ENCODE data around the gene DMD.
A peak's percentile ranks its signal among the peaks of the same experiment; 100 is the strongest.

DNA sequence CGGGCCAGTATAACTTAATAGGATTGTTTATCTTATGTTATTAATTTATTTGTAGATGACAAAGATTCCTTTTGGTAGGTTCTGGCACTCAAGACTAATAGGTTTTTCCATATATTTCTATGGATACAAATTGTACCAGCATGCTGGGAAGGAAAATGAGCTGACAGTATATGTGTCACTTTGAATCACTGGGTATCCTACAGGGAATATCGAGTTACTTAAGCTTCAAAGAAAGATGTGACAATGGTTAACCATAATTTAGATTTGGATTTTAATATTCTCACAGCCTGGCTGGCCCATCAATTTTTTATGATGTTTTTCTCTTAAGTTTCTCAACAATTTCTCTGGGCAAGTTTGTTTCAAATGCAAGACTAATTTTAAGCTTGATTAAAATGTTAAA is 1640.7 kb downstream of the DMD start:
- TF ChIP-seq, protein P1, sequence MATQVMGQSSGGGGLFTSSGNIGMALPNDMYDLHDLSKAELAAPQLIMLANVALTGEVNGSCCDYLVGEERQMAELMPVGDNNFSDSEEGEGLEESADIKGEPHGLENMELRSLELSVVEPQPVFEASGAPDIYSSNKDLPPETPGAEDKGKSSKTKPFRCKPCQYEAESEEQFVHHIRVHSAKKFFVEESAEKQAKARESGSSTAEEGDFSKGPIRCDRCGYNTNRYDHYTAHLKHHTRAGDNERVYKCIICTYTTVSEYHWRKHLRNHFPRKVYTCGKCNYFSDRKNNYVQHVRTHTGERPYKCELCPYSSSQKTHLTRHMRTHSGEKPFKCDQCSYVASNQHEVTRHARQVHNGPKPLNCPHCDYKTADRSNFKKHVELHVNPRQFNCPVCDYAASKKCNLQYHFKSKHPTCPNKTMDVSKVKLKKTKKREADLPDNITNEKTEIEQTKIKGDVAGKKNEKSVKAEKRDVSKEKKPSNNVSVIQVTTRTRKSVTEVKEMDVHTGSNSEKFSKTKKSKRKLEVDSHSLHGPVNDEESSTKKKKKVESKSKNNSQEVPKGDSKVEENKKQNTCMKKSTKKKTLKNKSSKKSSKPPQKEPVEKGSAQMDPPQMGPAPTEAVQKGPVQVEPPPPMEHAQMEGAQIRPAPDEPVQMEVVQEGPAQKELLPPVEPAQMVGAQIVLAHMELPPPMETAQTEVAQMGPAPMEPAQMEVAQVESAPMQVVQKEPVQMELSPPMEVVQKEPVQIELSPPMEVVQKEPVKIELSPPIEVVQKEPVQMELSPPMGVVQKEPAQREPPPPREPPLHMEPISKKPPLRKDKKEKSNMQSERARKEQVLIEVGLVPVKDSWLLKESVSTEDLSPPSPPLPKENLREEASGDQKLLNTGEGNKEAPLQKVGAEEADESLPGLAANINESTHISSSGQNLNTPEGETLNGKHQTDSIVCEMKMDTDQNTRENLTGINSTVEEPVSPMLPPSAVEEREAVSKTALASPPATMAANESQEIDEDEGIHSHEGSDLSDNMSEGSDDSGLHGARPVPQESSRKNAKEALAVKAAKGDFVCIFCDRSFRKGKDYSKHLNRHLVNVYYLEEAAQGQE (IDR thresholded peaks at IDR 0.05; ENCODE audit: borderline replicate concordance) = peak; percentile 89
- TF ChIP-seq POLR2AphosphoS5 (IDR thresholded peaks at IDR 0.05) = peak; percentile 63
- TF ChIP-seq, protein P2, sequence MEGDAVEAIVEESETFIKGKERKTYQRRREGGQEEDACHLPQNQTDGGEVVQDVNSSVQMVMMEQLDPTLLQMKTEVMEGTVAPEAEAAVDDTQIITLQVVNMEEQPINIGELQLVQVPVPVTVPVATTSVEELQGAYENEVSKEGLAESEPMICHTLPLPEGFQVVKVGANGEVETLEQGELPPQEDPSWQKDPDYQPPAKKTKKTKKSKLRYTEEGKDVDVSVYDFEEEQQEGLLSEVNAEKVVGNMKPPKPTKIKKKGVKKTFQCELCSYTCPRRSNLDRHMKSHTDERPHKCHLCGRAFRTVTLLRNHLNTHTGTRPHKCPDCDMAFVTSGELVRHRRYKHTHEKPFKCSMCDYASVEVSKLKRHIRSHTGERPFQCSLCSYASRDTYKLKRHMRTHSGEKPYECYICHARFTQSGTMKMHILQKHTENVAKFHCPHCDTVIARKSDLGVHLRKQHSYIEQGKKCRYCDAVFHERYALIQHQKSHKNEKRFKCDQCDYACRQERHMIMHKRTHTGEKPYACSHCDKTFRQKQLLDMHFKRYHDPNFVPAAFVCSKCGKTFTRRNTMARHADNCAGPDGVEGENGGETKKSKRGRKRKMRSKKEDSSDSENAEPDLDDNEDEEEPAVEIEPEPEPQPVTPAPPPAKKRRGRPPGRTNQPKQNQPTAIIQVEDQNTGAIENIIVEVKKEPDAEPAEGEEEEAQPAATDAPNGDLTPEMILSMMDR (IDR thresholded peaks at IDR 0.05; ENCODE audit: poor library complexity, severe bottlenecking) = no peak
- TF ChIP-seq EZH2 (IDR thresholded peaks at IDR 0.05; ENCODE audit: borderline replicate concordance, insufficient read depth, low read length, poor library complexity, severe bottlenecking) = no peak
- TF ChIP-seq SMC3 (conservative IDR thresholded peaks at IDR 0.05; ENCODE audit: poor library complexity) = no peak
- peak; percentile 75 for TF ChIP-seq EP300 (conservative IDR thresholded peaks at IDR 0.05; ENCODE audit: poor library complexity, severe bottlenecking)
- TF ChIP-seq MXI1 (conservative IDR thresholded peaks at IDR 0.05; ENCODE audit: poor library complexity, severe bottlenecking) = no peak
